Mesothelial cell of epicardium (in vitro differentiated cells): Measurements from ENCODE around the gene FAM167B. TPM values are rescaled to one million over a fixed set of nuclear protein-coding genes. Genes with fewer than 3 reads are reported as not detected.

Experiments
- DNase-seq, 2 experiments: peaks; one replicate each; pipeline ENCODE4 v3.0.0; 2021; ENCODE audit warnings: low spot score in 2 of 2; ENCODE audit not compliant: unreplicated experiment in 2 of 2
- H3K27ac Mint-ChIP-seq: 2 replicates; pipeline ENCODE4 v1.8.0; 2021; ENCODE audit warnings: mixed read lengths
- H3K27me3 Mint-ChIP-seq: 2 replicates; pipeline ENCODE4 v1.8.0; 2021; ENCODE audit warnings: low read depth, mixed read lengths
- H3K36me3 Mint-ChIP-seq: 2 replicates; pipeline ENCODE4 v1.8.0; 2021; ENCODE audit warnings: mixed read lengths
- H3K4me1 Mint-ChIP-seq: 2 replicates; pipeline ENCODE4 v1.8.0; 2021; ENCODE audit warnings: mixed read lengths
- H3K4me3 Mint-ChIP-seq: 2 replicates; pipeline ENCODE4 v1.8.0; 2021; ENCODE audit warnings: mild to moderate bottlenecking, moderate library complexity, mixed read lengths
- H3K9me3 Mint-ChIP-seq: 2 replicates; pipeline ENCODE4 v1.8.0; 2021; ENCODE audit warnings: mixed read lengths
- total RNA-seq: library from RNA; stranded (reverse); gene quantifications from 3 replicates; pipeline ENCODE4 v1.2.1, GENCODE V29; 2021
- TF ChIP-seq, protein P1 (sequence below): fragments of 200-600 bp; sonication (generic); IDR thresholded peaks from one replicate; pipeline ENCODE4 v1.5.0; 2021; ENCODE audit warnings: antibody characterized with exemption; ENCODE audit not compliant: unreplicated experiment

The FAM167B gene
- total RNA-seq: 1.8 to 2.9 TPM (median 2.3 TPM) in 3 replicates

DNA sequence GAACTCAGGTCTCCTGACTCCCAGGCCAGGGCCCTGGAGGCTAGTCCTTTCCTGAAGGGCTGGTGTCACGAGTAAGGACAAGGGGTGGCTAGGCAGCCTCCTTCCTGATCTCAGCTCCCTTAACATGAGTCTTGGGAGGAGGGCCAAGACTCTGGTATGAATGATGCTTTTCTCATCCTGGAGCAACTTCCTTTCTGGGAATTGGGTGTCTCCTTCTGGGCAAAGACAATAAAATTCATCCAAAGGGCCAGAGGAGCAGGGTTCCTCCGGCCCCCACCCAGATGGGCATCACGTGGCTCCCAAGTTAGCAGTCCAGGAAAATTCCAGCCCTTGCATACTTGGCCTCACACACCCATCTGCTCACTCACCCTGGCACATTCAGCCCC is at the start of gene FAM167B:
Gene FAM167B (plus strand): TSS at position 335 of the 386 bp plus-strand sequence. CDS start 200 bp downstream, outside the sequence.
- no peak for DNase-seq
- Mint-ChIP-seq H3K27ac (no peak within 1 kb of the TSS), H3K4me1 (peaks cover 20% of the 10 kb centered on the region), H3K4me3 (no peak within 1 kb of the TSS), H3K27me3 (no peaks in the 10 kb centered on the region), H3K36me3 (no peaks in the 10 kb centered on the region), H3K9me3 (no peaks in the 10 kb centered on the region)
- TF ChIP-seq, protein P1, sequence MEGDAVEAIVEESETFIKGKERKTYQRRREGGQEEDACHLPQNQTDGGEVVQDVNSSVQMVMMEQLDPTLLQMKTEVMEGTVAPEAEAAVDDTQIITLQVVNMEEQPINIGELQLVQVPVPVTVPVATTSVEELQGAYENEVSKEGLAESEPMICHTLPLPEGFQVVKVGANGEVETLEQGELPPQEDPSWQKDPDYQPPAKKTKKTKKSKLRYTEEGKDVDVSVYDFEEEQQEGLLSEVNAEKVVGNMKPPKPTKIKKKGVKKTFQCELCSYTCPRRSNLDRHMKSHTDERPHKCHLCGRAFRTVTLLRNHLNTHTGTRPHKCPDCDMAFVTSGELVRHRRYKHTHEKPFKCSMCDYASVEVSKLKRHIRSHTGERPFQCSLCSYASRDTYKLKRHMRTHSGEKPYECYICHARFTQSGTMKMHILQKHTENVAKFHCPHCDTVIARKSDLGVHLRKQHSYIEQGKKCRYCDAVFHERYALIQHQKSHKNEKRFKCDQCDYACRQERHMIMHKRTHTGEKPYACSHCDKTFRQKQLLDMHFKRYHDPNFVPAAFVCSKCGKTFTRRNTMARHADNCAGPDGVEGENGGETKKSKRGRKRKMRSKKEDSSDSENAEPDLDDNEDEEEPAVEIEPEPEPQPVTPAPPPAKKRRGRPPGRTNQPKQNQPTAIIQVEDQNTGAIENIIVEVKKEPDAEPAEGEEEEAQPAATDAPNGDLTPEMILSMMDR: no peak

GRCh38 chr1:32197837-32198236 is 49.2 kb upstream of the FAM167B start:
- H3K27ac Mint-ChIP-seq: no peak overlapping the region
- H3K27me3 Mint-ChIP-seq: no peaks in the 10 kb centered on the region
- H3K4me3 Mint-ChIP-seq: no peak overlapping the region
- TF ChIP-seq, protein P1: no peak
- no peaks in the 10 kb centered on the region for H3K9me3 Mint-ChIP-seq
- DNase-seq: no peak
- H3K4me1 Mint-ChIP-seq: peaks cover 16% of the 10 kb centered on the region
- peaks cover 18% of the 10 kb centered on the region for H3K36me3 Mint-ChIP-seq

DNA sequence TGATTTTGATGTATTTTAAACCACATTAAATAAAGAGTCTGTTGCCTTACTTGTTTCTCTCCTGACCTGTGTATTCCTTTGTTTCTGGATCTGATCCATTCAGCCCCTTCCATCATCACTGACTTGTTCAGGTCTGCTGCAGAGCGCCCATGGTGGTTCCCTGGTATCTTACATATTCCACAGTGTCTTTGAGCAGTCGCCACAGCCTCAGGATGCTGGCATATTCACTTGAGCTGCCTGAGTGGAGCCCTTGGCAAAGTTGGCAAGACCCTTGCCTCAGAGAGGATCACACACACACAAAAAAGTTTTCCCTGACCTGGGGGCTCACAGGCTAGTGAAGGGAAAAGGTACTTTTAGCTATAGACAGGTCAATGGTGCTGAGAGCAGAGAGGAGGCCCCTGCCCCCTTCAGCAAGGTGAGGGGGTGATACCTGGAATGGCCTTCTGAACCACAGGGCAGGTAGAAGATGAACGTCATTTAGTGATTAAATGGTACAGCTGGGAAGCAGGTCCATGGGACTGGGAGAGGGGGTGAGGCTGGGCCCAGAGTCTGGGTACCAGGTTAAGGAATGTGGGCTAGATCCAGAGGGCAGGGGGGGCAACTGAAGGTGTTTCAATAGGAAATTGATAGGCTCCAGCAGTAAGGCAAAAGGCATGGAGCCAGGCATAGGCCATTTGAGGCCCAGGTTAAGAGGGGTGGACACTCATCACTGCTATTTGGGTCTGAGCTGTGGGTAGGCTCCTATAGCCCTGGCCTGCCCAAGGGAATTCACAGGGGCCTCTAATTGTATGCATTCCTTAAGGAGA is 48.6 kb upstream of the FAM167B start:
- peaks cover 16% of the 10 kb centered on the region for H3K4me1 Mint-ChIP-seq
- peaks cover 12% of the 10 kb centered on the region for H3K36me3 Mint-ChIP-seq
- TF ChIP-seq, protein P1: no peak
- H3K9me3 Mint-ChIP-seq: no peaks in the 10 kb centered on the region
- H3K27ac Mint-ChIP-seq: no peak overlapping the region
- no peak overlapping the region for H3K4me3 Mint-ChIP-seq
- DNase-seq: no peak
- H3K27me3 Mint-ChIP-seq: no peaks in the 10 kb centered on the region

DNA sequence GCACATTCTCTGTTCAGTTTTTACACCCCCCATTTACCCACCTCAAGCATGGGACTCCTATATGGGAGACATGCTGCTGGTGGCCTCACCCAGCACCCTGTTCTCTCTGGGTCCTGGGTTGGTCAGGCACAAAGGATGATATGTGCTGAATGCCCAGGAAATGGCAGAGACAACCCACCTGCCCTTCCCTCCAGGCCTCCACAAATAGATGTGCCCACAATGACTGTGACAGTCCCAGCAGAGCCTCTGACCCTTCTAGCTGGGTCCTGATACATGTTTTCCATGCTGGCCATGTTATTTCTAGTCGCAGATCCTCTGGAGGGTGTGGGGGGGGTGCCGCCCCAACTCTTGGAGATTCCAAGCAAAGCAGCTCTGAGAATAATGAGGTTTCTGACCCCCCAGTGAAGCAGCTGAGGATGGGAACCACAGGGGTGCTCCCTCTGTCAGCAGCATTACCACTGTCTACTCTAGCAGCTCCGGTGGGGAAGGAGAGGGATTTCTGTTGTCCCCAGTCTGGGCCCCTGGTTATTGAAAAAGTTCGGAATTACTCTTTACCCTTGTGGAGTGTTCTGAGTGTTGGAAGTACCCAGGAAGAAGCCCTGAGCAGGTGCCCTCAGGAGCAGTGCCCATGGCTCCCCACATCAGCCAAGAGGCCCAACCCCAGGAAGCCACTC is 47.8 kb upstream of the FAM167B start:
- H3K27ac Mint-ChIP-seq: peak overlapping the region; percentile 34
- DNase-seq: no peak
- no peaks in the 10 kb centered on the region for H3K27me3 Mint-ChIP-seq
- H3K36me3 Mint-ChIP-seq: peaks cover 7% of the 10 kb centered on the region
- TF ChIP-seq, protein P1: no peak
- H3K9me3 Mint-ChIP-seq: no peaks in the 10 kb centered on the region
- peaks cover 16% of the 10 kb centered on the region for H3K4me1 Mint-ChIP-seq
- no peak overlapping the region for H3K4me3 Mint-ChIP-seq

- H3K27me3 Mint-ChIP-seq: no peaks in the 10 kb centered on the region
- peaks cover 17% of the 10 kb centered on the region for H3K4me1 Mint-ChIP-seq
- TF ChIP-seq, protein P1: no peak
- H3K4me3 Mint-ChIP-seq: peak overlapping the region; percentile 87
- H3K9me3 Mint-ChIP-seq: no peaks in the 10 kb centered on the region
- peaks cover 5% of the 10 kb centered on the region for H3K36me3 Mint-ChIP-seq
- peak overlapping the region; percentile 87 for H3K27ac Mint-ChIP-seq
- no peak for DNase-seq
These were observed 47.3 kb upstream of the FAM167B start for GRCh38 chr1:32199717-32200072.
